GM23338 (cell line): ENCODE measurements around the gene KRTAP10-9.
"Not testable (repeated sequence)": the region's sequence is repeated elsewhere in the genome, so short reads cannot be mapped to it uniquely, and the experiment has no call there.

Source experiments
- CREB1 ChIP-seq: fragments of 250-450 bp; sonication (Bioruptor Pico); IDR thresholded peaks from 2 replicates; pipeline ENCODE4 v1.5.0; 2020; ENCODE audit warnings: low read depth, mild to moderate bottlenecking, moderate library complexity
- CTCF ChIP-seq, 2 experiments: fragments of 200-600 bp in 1 of 2; sonication (generic) in 1 of 2; conservative IDR thresholded peaks; 2 replicates each; pipeline versions ENCODE4 v1.5.1 to v1.6.1; 2016 to 2017; ENCODE audit warnings: antibody characterized with exemption in 2 of 2, low read depth in 2 of 2, mild to moderate bottlenecking in 2 of 2, moderate library complexity in 1 of 2
- EZH2 ChIP-seq: fragments of 200-600 bp; sonication (generic); IDR thresholded peaks from one replicate; pipeline ENCODE4 v1.8.0; 2017; ENCODE audit warnings: antibody characterized with exemption, mild to moderate bottlenecking, low read depth; ENCODE audit not compliant: unreplicated experiment
- EZH2phosphoT487 ChIP-seq: fragments of 200-600 bp; sonication (generic); IDR thresholded peaks from one replicate; pipeline ENCODE4 v1.8.1; 2018; ENCODE audit warnings: antibody characterized with exemption; ENCODE audit not compliant: unreplicated experiment
- POLR2AphosphoS5 ChIP-seq: IDR thresholded peaks from 2 replicates; pipeline ENCODE4 v1.6.1; 2016; ENCODE audit warnings: antibody characterized with exemption, low read depth
- REST ChIP-seq: IDR thresholded peaks from one replicate; pipeline ENCODE4 v1.6.1; 2018; ENCODE audit warnings: antibody characterized with exemption; ENCODE audit not compliant: unreplicated experiment
- STAT1 ChIP-seq: IDR thresholded peaks from one replicate; pipeline ENCODE4 v1.6.1; 2016; ENCODE audit warnings: antibody characterized with exemption; ENCODE audit not compliant: unreplicated experiment

GRCh38 chr21:44638506-44639330 is 11.8 kb downstream of the KRTAP10-9 start:
- TF ChIP-seq CTCF (conservative IDR thresholded peaks at IDR 0.05; ENCODE audit: low read depth in 2 of 2); STAT1; EZH2; POLR2AphosphoS5; EZH2phosphoT487; CREB1 (CRISPR knock-in tag); REST: not testable (repeated sequence)
